HG02840 (cell line): ENCODE measurements around the gene INTS7.

Source experiments
- ATAC-seq: cut with Tn5 transposase; IDR thresholded peaks from one replicate; pipeline ENCODE4 v1.9.1; 2021; ENCODE audit warnings: mild to moderate bottlenecking, moderate library complexity, moderate number of reproducible peaks; ENCODE audit not compliant: unreplicated experiment, low FRiP score

INTS7 gene

GRCh38 chr1:211912844-211913432 is 122.4 kb downstream of the INTS7 start:
- no peak for ATAC-seq

- ATAC-seq, result no peak
Measured at GRCh38 chr1:211912038-211912437, 123.3 kb downstream of the INTS7 start.

GRCh38 chr1:211910913-211911485 is 124.4 kb downstream of the INTS7 start:
- ATAC-seq, result no peak

- ATAC-seq, result no peak
Measured at GRCh38 chr1:211910113-211910884, 125.1 kb downstream of the INTS7 start.

- ATAC-seq, result no peak
Measured at GRCh38 chr1:211909395-211909794, 126.0 kb downstream of the INTS7 start.

GRCh38 chr1:211908951-211909350 is 126.4 kb downstream of the INTS7 start:
- ATAC-seq, result no peak

GRCh38 chr1:211908453-211908852 is 126.9 kb downstream of the INTS7 start:
- no peak for ATAC-seq

GRCh38 chr1:211903490-211904245 is 131.7 kb downstream of the INTS7 start:
- ATAC-seq, result no peak

GRCh38 chr1:211902624-211903291 is 132.6 kb downstream of the INTS7 start:
- ATAC-seq, result no peak

- no peak for ATAC-seq
Measured at GRCh38 chr1:211901945-211902344, 133.4 kb downstream of the INTS7 start.

- ATAC-seq, result no peak
Measured at GRCh38 chr1:211900441-211900840, 134.9 kb downstream of the INTS7 start.

GRCh38 chr1:211896958-211897357 is 138.4 kb downstream of the INTS7 start:
- ATAC-seq, result no peak

- no peak for ATAC-seq
Measured at GRCh38 chr1:211895126-211895759, 140.1 kb downstream of the INTS7 start.

GRCh38 chr1:211894312-211894711 is 141.0 kb downstream of the INTS7 start:
- ATAC-seq, result no peak

- ATAC-seq, result no peak
Measured at GRCh38 chr1:211893260-211893659, 142.1 kb downstream of the INTS7 start.

- no peak for ATAC-seq
Measured at GRCh38 chr1:211892577-211892976, 142.8 kb downstream of the INTS7 start.

- ATAC-seq, result no peak
Measured at GRCh38 chr1:211891708-211892107, 143.6 kb downstream of the INTS7 start.
